Measurements from ENCODE around the gene SULT1B1.

DNA sequence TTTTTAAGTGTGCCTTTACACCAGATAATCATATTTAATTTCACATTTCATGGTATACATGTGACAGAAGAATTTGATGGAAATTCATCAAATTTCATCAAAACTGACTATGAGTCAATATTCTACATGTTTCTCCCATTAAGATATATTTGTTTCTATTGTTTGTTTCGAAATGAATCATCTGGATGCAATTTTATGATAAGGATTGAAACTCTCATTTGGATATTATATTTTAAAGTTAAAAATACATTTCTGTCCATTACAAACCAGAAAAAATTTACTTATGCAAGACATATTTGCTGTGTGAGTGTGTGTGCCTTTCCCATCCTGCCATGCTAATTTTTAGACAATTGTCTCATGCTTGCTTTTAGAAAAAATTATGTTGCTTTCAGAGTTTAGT is 52.2 kb downstream of the SULT1B1 start:
- TF ChIP-seq, protein P1, sequence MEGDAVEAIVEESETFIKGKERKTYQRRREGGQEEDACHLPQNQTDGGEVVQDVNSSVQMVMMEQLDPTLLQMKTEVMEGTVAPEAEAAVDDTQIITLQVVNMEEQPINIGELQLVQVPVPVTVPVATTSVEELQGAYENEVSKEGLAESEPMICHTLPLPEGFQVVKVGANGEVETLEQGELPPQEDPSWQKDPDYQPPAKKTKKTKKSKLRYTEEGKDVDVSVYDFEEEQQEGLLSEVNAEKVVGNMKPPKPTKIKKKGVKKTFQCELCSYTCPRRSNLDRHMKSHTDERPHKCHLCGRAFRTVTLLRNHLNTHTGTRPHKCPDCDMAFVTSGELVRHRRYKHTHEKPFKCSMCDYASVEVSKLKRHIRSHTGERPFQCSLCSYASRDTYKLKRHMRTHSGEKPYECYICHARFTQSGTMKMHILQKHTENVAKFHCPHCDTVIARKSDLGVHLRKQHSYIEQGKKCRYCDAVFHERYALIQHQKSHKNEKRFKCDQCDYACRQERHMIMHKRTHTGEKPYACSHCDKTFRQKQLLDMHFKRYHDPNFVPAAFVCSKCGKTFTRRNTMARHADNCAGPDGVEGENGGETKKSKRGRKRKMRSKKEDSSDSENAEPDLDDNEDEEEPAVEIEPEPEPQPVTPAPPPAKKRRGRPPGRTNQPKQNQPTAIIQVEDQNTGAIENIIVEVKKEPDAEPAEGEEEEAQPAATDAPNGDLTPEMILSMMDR (IDR thresholded peaks at IDR 0.05) = no peak
- TF ChIP-seq POLR2A (IDR thresholded peaks at IDR 0.05) = no peak
